GM21737 (cell line): Measurements from ENCODE around the gene PCDHB4.
"Not testable (repeated sequence)": the region's sequence is repeated elsewhere in the genome, so short reads cannot be mapped to it uniquely, and the experiment has no call there.

Experiments used
- ATAC-seq: cut with Tn5 transposase; IDR thresholded peaks from one replicate; pipeline ENCODE4 v1.9.1; 2021; ENCODE audit warnings: mild to moderate bottlenecking, moderate library complexity; ENCODE audit not compliant: unreplicated experiment

The PCDHB4 gene

DNA sequence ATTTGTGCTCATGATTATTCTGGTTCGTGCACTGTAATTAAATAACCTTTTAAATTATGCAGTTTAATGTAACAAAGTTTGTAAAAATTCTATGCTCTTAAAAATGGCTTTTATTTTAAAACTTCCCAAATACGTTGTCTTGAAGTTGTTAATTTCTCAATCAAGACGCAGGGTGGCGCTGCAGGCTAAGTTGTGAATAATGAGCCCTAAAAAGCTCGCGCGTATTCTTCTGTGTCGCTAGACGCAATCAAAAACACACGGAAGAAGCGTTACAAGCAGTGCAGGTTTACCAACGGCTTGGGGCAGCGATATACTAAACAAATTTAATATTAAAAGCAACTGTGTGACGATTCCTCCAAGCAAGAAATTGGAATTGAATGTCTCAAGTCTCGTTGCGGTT, at the start of gene PCDHB4:
Gene PCDHB4 (plus strand): TSS at position 256 of the 400 bp plus-strand sequence. CDS start 181 bp downstream, outside the sequence.
- ATAC-seq: no peak

DNA sequence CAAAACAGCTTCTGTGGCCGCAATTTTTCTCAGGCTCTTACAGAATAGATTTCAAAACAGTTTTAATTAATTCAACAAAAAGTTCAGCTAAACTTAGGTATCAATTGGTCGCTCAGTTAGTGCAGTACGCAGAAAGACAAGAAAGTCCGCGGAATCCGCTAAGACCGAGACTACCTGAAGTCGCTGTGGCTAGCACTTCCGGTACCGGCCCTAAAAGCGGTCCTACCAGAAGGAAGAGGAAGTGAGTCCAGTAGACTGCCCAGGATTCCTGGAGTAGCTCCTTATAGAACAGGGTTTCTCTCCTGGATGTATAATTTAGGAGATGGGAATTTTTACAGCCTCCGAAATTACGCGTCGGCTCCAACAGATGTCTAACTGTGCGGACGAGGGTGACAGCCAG, 43.8 kb upstream of the PCDHB4 start:
- no peak for ATAC-seq

DNA sequence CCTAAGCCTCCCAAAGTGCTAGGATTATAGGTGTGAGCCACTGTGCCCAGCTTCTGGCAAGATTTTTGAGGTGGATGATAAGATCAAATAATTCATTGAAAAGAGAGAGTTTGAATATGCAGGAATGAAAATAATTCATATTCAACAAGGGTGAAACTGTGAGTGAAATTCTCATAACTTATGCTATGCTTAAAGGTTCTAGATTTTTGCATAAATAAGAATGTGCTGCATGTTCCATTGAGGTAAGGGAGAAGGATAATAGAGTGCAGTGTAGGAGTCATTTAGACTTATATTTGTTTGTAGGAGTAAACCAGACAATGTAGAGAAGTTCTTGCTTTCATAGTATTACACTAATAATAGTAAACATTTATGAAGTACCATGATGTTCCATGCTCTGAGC, 39.4 kb upstream of the PCDHB4 start:
- no peak for ATAC-seq

DNA sequence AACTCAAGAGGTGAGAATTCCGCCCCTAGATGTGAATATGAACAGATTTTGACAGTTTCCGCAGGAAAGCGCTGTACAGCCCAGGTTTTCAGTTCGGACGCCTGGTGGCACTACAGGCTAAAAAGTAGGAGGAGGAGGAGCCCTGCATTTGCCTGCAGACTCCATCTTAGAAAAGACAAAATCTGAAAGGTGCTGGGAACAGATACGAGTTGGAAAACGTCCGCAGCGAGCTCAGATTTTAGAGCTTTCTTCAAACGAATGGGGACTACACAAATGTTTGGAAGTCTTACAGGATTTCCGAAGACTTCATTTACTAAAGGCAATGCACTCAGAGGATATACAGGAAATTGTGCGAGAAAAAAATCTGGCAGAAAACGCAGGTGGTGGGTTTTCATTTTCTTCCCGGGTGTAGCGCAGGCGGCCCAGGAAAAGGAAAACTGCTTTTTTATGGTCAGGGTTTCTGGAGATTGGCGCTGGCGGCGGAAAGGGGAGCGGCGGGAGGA, 37.1 kb upstream of the PCDHB4 start:
- no peak for ATAC-seq

DNA sequence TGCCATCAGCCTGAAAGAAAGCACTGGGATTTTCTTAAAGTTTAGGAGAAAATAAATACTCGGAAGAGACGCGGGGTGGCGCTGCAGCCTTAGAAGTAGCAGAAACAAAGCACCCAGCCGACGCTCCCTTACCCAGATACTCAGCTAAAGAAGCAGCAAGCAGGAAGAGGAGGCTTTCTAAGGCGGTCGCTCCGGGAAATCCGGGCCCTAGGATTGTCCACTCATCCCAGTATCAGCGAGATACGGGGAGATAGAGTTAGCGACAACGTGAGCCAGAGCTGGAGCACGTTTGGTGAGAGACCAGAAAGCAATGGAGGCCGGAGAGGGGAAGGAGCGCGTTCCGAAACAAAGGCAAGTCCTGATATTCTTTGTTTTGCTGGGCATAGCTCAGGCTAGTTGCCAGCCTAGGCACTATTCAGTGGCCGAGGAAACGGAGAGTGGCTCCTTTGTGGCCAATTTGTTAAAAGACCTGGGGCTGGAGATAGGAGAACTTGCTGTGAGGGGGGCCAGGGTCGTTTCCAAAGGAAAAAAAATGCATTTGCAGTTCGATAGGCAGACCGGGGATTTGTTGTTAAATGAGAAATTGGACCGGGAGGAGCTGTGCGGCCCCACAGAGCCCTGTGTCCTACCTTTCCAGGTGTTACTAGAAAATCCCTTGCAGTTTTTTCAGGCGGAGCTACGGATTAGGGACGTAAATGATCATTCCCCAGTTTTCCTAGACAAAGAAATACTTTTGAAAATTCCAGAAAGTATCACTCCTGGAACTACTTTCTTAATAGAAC, 26.9 kb upstream of the PCDHB4 start, which contains the start of gene PCDHB2:
Gene PCDHB2 (plus strand): TSS at position 135 of the 782 bp plus-strand sequence. CDS start 176 bp downstream, at position 311.
- no peak for ATAC-seq

DNA sequence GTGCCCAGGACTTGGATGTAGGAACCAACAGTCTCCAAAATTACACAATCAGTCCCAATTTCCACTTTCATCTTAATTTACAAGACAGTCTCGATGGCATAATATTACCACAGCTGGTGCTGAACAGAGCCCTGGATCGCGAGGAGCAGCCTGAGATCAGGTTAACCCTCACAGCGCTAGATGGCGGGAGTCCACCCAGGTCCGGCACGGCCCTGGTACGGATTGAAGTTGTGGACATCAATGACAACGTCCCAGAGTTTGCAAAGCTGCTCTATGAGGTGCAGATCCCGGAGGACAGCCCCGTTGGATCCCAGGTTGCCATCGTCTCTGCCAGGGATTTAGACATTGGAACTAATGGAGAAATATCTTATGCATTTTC, 26.4 kb upstream of the PCDHB4 start:
- ATAC-seq: no peak

DNA sequence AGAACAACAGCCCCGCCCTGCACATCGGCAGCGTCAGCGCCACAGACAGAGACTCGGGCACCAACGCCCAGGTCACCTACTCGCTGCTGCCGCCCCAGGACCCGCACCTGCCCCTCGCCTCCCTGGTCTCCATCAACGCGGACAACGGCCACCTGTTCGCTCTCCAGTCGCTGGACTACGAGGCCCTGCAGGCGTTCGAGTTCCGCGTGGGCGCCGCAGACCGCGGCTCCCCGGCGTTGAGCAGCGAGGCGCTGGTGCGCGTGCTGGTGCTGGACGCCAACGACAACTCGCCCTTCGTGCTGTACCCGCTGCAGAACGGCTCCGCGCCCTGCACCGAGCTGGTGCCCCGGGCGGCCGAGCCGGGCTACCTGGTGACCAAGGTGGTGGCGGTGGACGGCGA, 25.4 kb upstream of the PCDHB4 start:
- not testable (repeated sequence) for ATAC-seq

DNA sequence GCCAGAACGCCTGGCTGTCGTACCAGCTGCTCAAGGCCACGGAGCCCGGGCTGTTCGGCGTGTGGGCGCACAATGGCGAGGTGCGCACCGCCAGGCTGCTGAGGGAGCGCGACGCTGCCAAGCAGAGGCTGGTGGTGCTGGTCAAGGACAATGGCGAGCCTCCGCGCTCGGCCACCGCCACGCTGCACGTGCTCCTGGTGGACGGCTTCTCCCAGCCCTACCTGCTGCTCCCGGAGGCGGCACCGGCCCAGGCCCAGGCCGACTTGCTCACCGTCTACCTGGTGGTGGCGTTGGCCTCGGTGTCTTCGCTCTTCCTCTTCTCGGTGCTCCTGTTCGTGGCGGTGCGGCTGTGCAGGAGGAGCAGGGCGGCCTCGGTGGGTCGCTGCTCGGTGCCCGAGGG, 25.0 kb upstream of the PCDHB4 start:
- not testable (repeated sequence) for ATAC-seq

DNA sequence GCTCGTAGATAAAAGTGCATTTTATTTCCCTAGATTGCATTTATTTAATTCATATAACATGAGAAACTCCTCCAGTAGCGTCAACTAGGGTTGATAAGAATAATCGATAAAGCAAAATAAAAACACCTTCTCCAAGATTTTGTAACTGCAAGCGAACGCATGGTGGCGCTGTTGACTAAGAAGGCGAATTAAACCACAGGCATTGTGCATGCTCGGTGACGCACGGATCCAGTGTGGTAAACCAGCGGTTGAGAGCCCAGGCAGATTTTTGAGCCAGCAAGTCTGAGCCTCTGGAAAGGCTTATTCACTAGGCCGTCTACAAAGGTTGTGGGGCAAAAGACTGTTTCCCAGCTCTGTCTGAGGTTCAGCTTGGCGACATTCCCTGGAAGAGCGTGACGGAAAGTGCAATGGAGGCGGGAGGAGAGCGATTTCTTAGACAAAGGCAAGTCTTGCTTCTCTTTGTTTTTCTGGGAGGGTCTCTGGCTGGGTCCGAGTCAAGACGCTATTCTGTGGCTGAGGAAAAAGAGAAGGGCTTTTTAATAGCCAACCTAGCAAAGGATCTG, 21.3 kb upstream of the PCDHB4 start, which contains the start of gene PCDHB3:
Gene PCDHB3 (plus strand): TSS at position 231 of the 563 bp plus-strand sequence. CDS start 177 bp downstream, at position 408.
- ATAC-seq: no peak

DNA sequence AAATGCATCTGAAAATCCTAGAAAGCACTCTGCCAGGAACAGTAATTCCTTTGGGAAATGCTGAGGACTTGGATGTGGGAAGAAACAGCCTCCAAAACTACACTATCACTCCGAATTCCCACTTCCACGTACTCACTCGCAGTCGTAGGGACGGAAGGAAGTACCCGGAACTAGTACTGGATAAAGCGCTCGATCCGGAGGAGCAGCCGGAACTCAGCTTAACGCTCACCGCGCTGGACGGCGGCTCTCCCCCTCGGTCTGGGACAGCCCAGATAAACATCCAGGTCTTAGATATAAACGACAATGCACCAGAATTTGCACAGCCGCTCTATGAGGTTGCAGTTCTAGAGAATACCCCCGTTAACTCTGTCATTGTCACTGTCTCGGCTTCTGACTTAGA, 20.6 kb upstream of the PCDHB4 start:
- no peak for ATAC-seq

DNA sequence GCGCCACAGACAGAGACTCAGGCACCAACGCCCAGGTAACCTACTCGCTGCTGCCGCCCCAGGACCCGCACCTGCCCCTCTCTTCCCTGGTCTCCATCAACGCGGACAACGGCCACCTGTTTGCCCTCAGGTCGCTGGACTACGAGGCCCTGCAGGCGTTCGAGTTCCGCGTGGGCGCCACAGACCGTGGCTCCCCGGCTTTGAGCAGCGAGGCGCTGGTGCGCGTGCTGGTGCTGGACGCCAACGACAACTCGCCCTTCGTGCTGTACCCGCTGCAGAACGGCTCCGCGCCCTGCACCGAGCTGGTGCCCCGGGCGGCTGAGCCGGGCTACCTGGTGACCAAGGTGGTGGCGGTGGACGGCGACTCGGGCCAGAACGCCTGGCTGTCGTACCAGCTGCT, 19.5 kb upstream of the PCDHB4 start:
- not testable (repeated sequence) for ATAC-seq

DNA sequence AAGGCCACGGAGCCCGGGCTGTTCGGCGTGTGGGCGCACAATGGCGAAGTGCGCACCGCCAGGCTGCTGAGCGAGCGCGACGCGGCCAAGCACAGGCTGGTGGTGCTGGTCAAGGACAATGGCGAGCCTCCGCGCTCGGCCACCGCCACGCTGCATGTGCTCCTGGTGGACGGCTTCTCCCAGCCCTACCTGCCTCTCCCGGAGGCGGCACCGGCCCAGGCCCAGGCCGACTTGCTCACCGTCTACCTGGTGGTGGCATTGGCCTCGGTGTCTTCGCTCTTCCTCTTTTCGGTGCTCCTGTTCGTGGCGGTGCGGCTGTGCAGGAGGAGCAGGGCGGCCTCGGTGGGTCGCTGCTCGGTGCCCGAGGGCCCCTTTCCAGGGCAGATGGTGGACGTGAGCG, 19.1 kb upstream of the PCDHB4 start:
- ATAC-seq: not testable (repeated sequence)

DNA sequence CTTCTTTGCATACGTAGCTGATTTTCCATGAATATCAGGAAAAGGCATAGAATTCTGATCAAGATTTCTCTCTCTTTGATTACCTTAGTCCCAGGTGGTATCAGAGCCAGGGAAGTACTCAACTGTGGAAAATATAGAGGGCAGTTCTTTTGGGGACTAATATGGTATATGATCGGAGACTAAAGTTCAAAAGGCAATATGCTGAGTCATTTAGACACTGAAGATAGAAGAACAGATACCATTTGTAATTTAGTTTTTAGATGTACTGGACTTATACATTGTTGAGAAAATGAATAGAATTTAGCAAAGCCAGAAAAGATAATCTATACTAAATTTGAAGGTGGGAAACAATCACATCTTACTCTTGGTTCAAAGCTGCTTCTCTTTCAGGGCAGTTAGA, 16.3 kb upstream of the PCDHB4 start:
- ATAC-seq: no peak

DNA sequence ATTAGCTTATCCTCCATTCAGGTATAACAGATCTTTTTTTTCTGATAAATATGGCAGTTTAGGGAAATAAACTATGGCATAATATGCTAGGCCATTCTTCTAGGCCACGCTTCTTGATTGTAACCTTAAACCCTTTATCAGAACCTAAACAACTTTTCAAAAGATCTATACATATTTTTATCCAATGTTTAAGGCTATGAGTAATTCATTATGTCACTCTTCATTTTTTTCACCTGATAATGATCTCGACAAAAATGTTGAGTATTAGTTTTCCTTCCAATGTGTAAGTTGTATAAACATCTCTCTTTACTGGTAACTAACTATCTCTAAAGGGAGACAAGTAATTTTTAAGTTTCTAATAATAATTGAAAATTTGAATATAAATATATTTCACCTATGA, 2.4 kb upstream of the PCDHB4 start:
- no peak for ATAC-seq

DNA sequence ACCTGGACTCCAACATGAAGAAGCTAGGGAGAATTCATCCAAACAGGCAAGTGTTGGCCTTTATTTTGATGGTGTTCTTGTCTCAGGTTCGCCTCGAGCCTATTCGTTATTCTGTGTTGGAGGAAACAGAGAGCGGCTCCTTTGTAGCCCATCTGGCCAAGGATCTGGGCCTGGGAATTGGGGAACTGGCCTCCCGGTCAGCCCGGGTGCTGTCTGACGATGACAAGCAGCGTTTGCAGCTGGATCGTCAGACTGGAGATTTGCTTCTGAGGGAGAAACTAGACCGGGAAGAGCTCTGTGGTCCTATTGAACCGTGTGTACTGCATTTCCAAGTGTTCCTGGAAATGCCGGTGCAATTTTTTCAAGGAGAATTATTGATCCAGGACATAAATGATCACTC, 367 bp downstream of the PCDHB4 start:
- no peak for ATAC-seq

DNA sequence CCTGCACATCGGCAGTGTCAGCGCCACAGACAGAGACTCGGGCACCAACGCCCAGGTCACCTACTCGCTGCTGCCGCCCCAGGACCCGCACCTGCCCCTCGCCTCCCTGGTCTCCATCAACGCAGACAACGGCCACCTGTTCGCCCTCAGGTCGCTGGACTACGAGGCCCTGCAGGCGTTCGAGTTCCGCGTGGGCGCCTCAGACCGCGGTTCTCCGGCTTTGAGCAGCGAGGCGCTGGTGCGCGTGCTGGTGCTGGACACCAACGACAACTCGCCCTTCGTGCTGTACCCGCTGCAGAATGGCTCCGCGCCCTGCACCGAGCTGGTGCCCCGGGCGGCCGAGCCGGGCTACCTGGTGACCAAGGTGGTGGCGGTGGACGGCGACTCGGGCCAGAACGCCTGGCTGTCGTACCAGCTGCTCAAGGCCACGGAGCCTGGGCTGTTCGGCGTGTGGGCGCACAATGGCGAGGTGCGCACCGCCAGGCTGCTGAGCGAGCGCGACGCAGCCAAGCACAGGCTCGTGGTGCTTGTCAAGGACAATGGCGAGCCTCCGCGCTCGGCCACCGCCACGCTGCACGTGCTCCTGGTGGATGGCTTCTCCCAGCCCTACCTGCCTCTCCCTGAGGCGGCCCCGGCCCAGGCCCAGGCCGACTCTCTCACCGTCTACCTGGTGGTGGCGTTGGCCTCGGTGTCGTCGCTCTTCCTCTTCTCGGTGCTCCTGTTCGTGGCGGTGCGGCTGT, 1.9 kb downstream of the PCDHB4 start:
- not testable (repeated sequence) for ATAC-seq

DNA sequence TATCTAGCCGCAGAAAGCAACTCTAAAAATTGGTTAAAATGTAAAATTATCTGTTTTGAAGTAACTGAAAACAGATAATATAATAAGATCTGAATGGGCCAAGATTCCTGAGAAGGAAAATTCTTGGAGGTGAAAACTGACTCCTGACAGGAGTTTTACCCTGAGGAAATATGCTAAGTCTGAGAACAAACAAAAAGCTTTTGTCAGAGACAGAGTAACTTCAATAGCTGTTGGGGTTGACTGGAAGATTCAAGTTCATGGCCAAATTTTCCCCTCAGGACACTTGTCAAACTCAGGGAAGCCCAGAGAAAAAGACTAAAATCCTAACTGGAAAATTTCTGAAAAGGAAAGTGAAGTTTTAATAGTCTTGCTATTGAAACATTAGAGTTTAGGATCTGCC, 5.7 kb downstream of the PCDHB4 start:
- no peak for ATAC-seq

DNA sequence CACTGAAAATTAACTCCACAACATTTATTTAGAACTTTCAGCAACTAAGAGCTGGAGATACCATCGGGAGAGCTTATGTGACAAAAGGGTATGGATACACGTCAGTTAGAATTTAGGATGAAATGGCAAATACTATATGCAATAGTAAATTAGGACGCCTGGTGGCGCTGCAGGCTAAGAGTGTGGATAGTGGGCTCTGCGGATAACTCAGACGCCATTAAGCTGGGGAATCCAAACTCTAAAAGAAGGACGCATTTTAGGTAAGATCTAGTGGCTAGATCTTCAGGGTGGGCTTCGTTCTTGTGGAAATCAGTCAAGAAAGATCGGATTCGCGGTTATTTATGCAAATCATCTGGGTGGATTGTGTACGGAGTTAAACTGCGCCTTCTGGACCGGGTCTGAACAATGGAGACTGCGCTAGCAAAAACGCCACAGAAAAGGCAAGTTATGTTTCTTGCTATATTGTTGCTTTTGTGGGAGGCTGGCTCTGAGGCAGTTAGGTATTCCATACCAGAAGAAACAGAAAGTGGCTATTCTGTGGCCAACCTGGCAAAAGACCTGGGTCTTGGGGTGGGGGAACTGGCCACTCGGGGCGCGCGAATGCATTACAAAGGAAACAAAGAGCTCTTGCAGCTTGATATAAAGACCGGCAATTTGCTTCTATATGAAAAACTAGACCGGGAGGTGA, 13.6 kb downstream of the PCDHB4 start, which contains the start of gene PCDHB5:
Gene PCDHB5 (plus strand): TSS at position 177 of the 688 bp plus-strand sequence. CDS start 229 bp downstream, at position 406.
- ATAC-seq: no peak

DNA sequence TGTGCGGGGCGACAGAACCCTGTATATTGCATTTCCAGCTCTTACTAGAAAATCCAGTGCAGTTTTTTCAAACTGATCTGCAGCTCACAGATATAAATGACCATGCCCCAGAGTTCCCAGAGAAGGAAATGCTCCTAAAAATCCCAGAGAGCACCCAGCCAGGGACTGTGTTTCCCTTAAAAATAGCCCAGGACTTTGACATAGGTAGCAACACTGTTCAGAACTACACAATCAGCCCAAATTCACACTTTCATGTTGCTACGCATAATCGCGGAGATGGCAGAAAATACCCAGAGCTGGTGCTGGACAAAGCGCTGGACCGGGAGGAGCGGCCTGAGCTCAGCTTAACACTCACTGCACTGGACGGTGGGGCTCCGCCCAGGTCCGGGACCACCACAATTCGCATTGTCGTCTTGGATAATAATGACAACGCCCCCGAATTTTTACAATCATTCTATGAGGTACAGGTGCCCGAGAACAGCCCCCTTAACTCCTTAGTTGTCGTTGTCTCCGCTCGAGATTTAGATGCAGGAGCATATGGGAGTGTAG, 14.2 kb downstream of the PCDHB4 start:
- ATAC-seq: no peak

DNA sequence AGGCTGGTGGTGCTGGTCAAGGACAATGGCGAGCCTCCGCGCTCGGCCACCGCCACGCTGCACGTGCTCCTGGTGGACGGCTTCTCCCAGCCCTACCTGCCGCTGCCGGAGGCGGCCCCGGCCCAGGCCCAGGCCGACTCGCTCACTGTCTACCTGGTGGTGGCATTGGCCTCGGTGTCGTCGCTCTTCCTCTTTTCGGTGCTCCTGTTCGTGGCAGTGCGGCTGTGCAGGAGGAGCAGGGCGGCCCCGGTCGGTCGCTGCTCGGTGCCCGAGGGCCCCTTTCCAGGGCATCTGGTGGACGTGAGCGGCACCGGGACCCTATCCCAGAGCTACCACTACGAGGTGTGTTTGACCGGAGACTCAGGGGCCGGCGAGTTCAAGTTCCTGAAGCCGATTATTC, 15.7 kb downstream of the PCDHB4 start:
- ATAC-seq: not testable (repeated sequence)
